ENCODE results near the gene MRPL21. TPM values are rescaled to one million over a fixed set of nuclear protein-coding genes. Genes with fewer than 3 reads are reported as not detected.
"Not testable (repeated sequence)": the region's sequence is repeated elsewhere in the genome, so short reads cannot be mapped to it uniquely, and the experiment has no call there.

The MRPL21 gene
- total RNA-seq, 5 donors from 2014 or later (not counting 1 experiment from before 2014, with no cell fraction given), result 34.0 to 36.9 (median 35.3) TPM

- POLR2A ChIA-PET, result no interaction called here
- Mint-ChIP-seq H3K9me3 (peaks cover 0 to 5% (median 0%) of the 10 kb centered on the region in 3 donors), H3K27me3 (peaks cover 11 to 23% of the 10 kb centered on the region in 2 donors), H3K4me3 (no peak overlapping the region), H3K4me1 (peaks cover 9 to 12% (median 12%) of the 10 kb centered on the region in 3 donors), H3K27ac (no peak overlapping the region), H3K36me3 (peaks cover 6% of the 10 kb centered on the region)
- DNase-seq, result no peak
- Histone ChIP-seq H3K4me1 (ENCODE audit: control insufficient read depth in 1 of 2, extremely low read depth in 1 of 2, insufficient read depth in 2 of 2, low read length in 2 of 2) (peaks cover 0 to 8% of the 10 kb centered on the region in 2 experiments), H3K9me3 (no peaks in the 10 kb centered on the region), H3K4me3 (ENCODE audit: control insufficient read depth in 1 of 2, extremely low read depth in 1 of 2, low read length in 1 of 2) (no peak overlapping the region), H3K27ac (ENCODE audit: low read length) (no peak overlapping the region), H3K36me3 (ENCODE audit: control insufficient read depth in 2 of 2, extremely low read depth in 1 of 2, insufficient read depth in 1 of 2, low read length in 1 of 2) (no peaks in the 10 kb centered on the region), H3K27me3 (replicated peaks in 1 of 2; ENCODE audit: control insufficient read depth in 2 of 2, extremely low read depth in 1 of 2, insufficient read depth in 2 of 2, low read length in 1 of 2) (peaks cover 0 to 24% of the 10 kb centered on the region in 2 experiments)
- 85% methylated on average over 10 of the region's 11 CpGs for WGBS (ENCODE audit: insufficient coverage)
- CTCF ChIA-PET, result no interaction called here
- ATAC-seq (replicated peaks in 1 of 4), result no peak
Observed at GRCh38 chr11:68865241-68865640, 38.4 kb downstream of the MRPL21 start.

GRCh38 chr11:68863553-68864265 lies 39.9 kb downstream of the MRPL21 start:
- ChIA-PET POLR2A (no interaction called here), CTCF (no interaction called here)
- Histone ChIP-seq H3K27ac (ENCODE audit: low read length) (no peak overlapping the region), H3K27me3 (replicated peaks in 1 of 2; ENCODE audit: control insufficient read depth in 2 of 2, extremely low read depth in 1 of 2, insufficient read depth in 2 of 2, low read length in 1 of 2) (peaks cover 0 to 12% of the 10 kb centered on the region in 2 experiments), H3K36me3 (ENCODE audit: control insufficient read depth in 2 of 2, extremely low read depth in 1 of 2, insufficient read depth in 1 of 2, low read length in 1 of 2) (no peaks in the 10 kb centered on the region), H3K4me3 (ENCODE audit: control insufficient read depth in 1 of 2, extremely low read depth in 1 of 2, low read length in 1 of 2) (no peak overlapping the region), H3K9me3 (no peaks in the 10 kb centered on the region), H3K4me1 (ENCODE audit: control insufficient read depth in 1 of 2, extremely low read depth in 1 of 2, insufficient read depth in 2 of 2, low read length in 2 of 2) (no peaks in the 10 kb centered on the region)
- peaks cover 6% of the 10 kb centered on the region for H3K36me3 Mint-ChIP-seq
- DNase-seq (no peak), ATAC-seq (replicated peaks in 1 of 4) (no peak)
- H3K4me3 Mint-ChIP-seq, result no peak overlapping the region
- no peak overlapping the region for H3K27ac Mint-ChIP-seq
- WGBS (ENCODE audit: insufficient coverage), result no CpG with 5 or more reads among the region's 3 CpGs
- H3K27me3 Mint-ChIP-seq, result peaks cover 3 to 8% of the 10 kb centered on the region in 2 donors
- H3K9me3 Mint-ChIP-seq, result peaks cover 0 to 5% (median 0%) of the 10 kb centered on the region in 3 donors
- peaks cover 0 to 2% (median 0%) of the 10 kb centered on the region in 3 donors for H3K4me1 Mint-ChIP-seq

GRCh38 chr11:68862421-68862820 lies 41.2 kb downstream of the MRPL21 start:
- H3K4me1 ChIP-seq (ENCODE audit: control insufficient read depth in 1 of 2, extremely low read depth in 1 of 2, insufficient read depth in 2 of 2, low read length in 2 of 2), result no peaks in the 10 kb centered on the region
- H3K36me3 ChIP-seq (ENCODE audit: control insufficient read depth in 2 of 2, extremely low read depth in 1 of 2, insufficient read depth in 1 of 2, low read length in 1 of 2), result no peaks in the 10 kb centered on the region
- peaks cover 6% of the 10 kb centered on the region for H3K36me3 Mint-ChIP-seq
- H3K9me3 Mint-ChIP-seq, result peaks cover 0 to 5% (median 0%) of the 10 kb centered on the region in 3 donors
- no peak for ATAC-seq (replicated peaks in 1 of 4)
- ChIA-PET POLR2A (no interaction called here), CTCF (no interaction called here)
- DNase-seq, result no peak
- H3K27me3 ChIP-seq (replicated peaks in 1 of 2; ENCODE audit: control insufficient read depth in 2 of 2, extremely low read depth in 1 of 2, insufficient read depth in 2 of 2, low read length in 1 of 2), result peaks cover 0 to 11% of the 10 kb centered on the region in 2 experiments
- 74% methylated on average over 5 of the region's 6 CpGs for WGBS (ENCODE audit: insufficient coverage)
- no peaks in the 10 kb centered on the region for H3K9me3 ChIP-seq
- H3K27me3 Mint-ChIP-seq, result no peaks in the 10 kb centered on the region
- H3K4me3 ChIP-seq (ENCODE audit: control insufficient read depth in 1 of 2, extremely low read depth in 1 of 2, low read length in 1 of 2), result no peak overlapping the region
- H3K27ac Mint-ChIP-seq, result no peak overlapping the region
- no peak overlapping the region for H3K4me3 Mint-ChIP-seq
- H3K27ac ChIP-seq (ENCODE audit: low read length), result no peak overlapping the region
- H3K4me1 Mint-ChIP-seq, result no peaks in the 10 kb centered on the region

GRCh38 chr11:68859123-68859522 lies 44.5 kb downstream of the MRPL21 start:
- POLR2A ChIA-PET, result no interaction called here
- Histone ChIP-seq H3K4me3 (ENCODE audit: control insufficient read depth in 1 of 2, extremely low read depth in 1 of 2, low read length in 1 of 2) (no peak overlapping the region), H3K27me3 (replicated peaks in 1 of 2; ENCODE audit: control insufficient read depth in 2 of 2, extremely low read depth in 1 of 2, insufficient read depth in 2 of 2, low read length in 1 of 2) (peaks cover 0 to 28% of the 10 kb centered on the region in 2 experiments), H3K27ac (ENCODE audit: low read length) (no peak overlapping the region), H3K4me1 (ENCODE audit: control insufficient read depth in 1 of 2, extremely low read depth in 1 of 2, insufficient read depth in 2 of 2, low read length in 2 of 2) (peaks cover 0 to 13% of the 10 kb centered on the region in 2 experiments), H3K9me3 (no peaks in the 10 kb centered on the region), H3K36me3 (ENCODE audit: control insufficient read depth in 2 of 2, extremely low read depth in 1 of 2, insufficient read depth in 1 of 2, low read length in 1 of 2) (no peaks in the 10 kb centered on the region)
- H3K4me1 Mint-ChIP-seq, result peaks cover 0 to 10% (median 2%) of the 10 kb centered on the region in 3 donors
- peaks cover 0 to 5% (median 0%) of the 10 kb centered on the region in 3 donors for H3K9me3 Mint-ChIP-seq
- ATAC-seq (replicated peaks in 1 of 4), result no peak
- DNase-seq, result no peak
- 87% methylated on average over 5 of the region's 8 CpGs for WGBS (ENCODE audit: insufficient coverage)
- H3K36me3 Mint-ChIP-seq, result peaks cover 6% of the 10 kb centered on the region
- no peak overlapping the region for H3K4me3 Mint-ChIP-seq
- peaks cover 3 to 9% of the 10 kb centered on the region in 2 donors for H3K27me3 Mint-ChIP-seq
- no peak overlapping the region for H3K27ac Mint-ChIP-seq
- CTCF ChIA-PET, result no interaction called here

- no peaks in the 10 kb centered on the region for H3K9me3 Mint-ChIP-seq
- ChIA-PET CTCF (no interaction called here), POLR2A (no interaction called here)
- Histone ChIP-seq H3K36me3 (ENCODE audit: control insufficient read depth in 2 of 2, extremely low read depth in 1 of 2, insufficient read depth in 1 of 2, low read length in 1 of 2) (no peaks in the 10 kb centered on the region), H3K4me1 (ENCODE audit: control insufficient read depth in 1 of 2, extremely low read depth in 1 of 2, insufficient read depth in 2 of 2, low read length in 2 of 2) (peaks cover 0 to 13% of the 10 kb centered on the region in 2 experiments), H3K4me3 (ENCODE audit: control insufficient read depth in 1 of 2, extremely low read depth in 1 of 2, low read length in 1 of 2) (no peak overlapping the region), H3K9me3 (no peaks in the 10 kb centered on the region), H3K27me3 (replicated peaks in 1 of 2; ENCODE audit: control insufficient read depth in 2 of 2, extremely low read depth in 1 of 2, insufficient read depth in 2 of 2, low read length in 1 of 2) (peaks cover 0 to 45% of the 10 kb centered on the region in 2 experiments), H3K27ac (ENCODE audit: low read length) (no peak overlapping the region)
- no peaks in the 10 kb centered on the region for H3K36me3 Mint-ChIP-seq
- H3K27me3 Mint-ChIP-seq, result peaks cover 19 to 23% of the 10 kb centered on the region in 2 donors
- DNase-seq (no peak), ATAC-seq (replicated peaks in 1 of 4) (no peak)
- peaks cover 0 to 13% (median 2%) of the 10 kb centered on the region in 3 donors for H3K4me1 Mint-ChIP-seq
- 80% methylated on average over 3 of the region's 8 CpGs for WGBS (ENCODE audit: insufficient coverage)
- no peak overlapping the region for H3K27ac Mint-ChIP-seq
- no peak overlapping the region for H3K4me3 Mint-ChIP-seq
Observed at GRCh38 chr11:68857037-68857586, 46.5 kb downstream of the MRPL21 start.

GRCh38 chr11:68856425-68857030 lies 47.1 kb downstream of the MRPL21 start:
- DNase-seq; H3K4me3 ChIP-seq (ENCODE audit: control insufficient read depth in 1 of 2, extremely low read depth in 1 of 2, low read length in 1 of 2); ATAC-seq (replicated peaks in 1 of 4); H3K36me3 Mint-ChIP-seq; CTCF ChIA-PET; H3K36me3 ChIP-seq (ENCODE audit: control insufficient read depth in 2 of 2, extremely low read depth in 1 of 2, insufficient read depth in 1 of 2, low read length in 1 of 2); H3K9me3 ChIP-seq; H3K27ac Mint-ChIP-seq; H3K9me3 Mint-ChIP-seq; POLR2A ChIA-PET; H3K27ac ChIP-seq (ENCODE audit: low read length): not testable (repeated sequence)
- peak overlapping the region in 1 of 3 donors; percentile 73 for H3K4me3 Mint-ChIP-seq
- 98% methylated on average over 10 of the region's 21 CpGs for WGBS (ENCODE audit: insufficient coverage)
- peaks cover 0 to 13% (median 2%) of the 10 kb centered on the region in 3 donors for H3K4me1 Mint-ChIP-seq
- Histone ChIP-seq H3K27me3 (replicated peaks in 1 of 2; ENCODE audit: control insufficient read depth in 2 of 2, extremely low read depth in 1 of 2, insufficient read depth in 2 of 2, low read length in 1 of 2) (peaks cover 0 to 50% of the 10 kb centered on the region in 2 experiments), H3K4me1 (ENCODE audit: control insufficient read depth in 1 of 2, extremely low read depth in 1 of 2, insufficient read depth in 2 of 2, low read length in 2 of 2) (peaks cover 0 to 13% of the 10 kb centered on the region in 2 experiments)
- H3K27me3 Mint-ChIP-seq, result peaks cover 19 to 23% of the 10 kb centered on the region in 2 donors
